Neural progenitor cell (in vitro differentiated cells): ENCODE results near the gene PLEKHA1. TPM values are rescaled to one million over a fixed set of nuclear protein-coding genes. Genes with fewer than 3 reads are reported as not detected.
A peak's percentile ranks its signal among the peaks of the same experiment; 100 is the strongest.

ENCODE experiments used
- DNase-seq: peaks from one replicate; pipeline ENCODE4 v3.0.0-alpha.2; 2016; ENCODE audit warnings: low spot score
- H2AFZ ChIP-seq: fragments of 200-600 bp; sonication (generic); replicated peaks from 2 replicates; pipeline ENCODE4 v1.6.1; 2016; ENCODE audit warnings: antibody characterized with exemption
- H3F3A ChIP-seq: fragments of 200-600 bp; sonication (generic); 2 replicates; pipeline ENCODE4 v1.6.1; 2016; ENCODE audit warnings: antibody characterized with exemption, low read depth
- H3K27ac ChIP-seq: fragments of 200-600 bp; sonication (generic); 2 replicates; pipeline ENCODE4 v1.5.1; 2016; ENCODE audit warnings: mild to moderate bottlenecking
- H3K27me3 ChIP-seq: fragments of 200-600 bp; sonication (generic); 2 replicates; pipeline ENCODE4 v1.6.1; 2016; ENCODE audit warnings: mild to moderate bottlenecking, moderate library complexity
- H3K36me3 ChIP-seq: fragments of 200-600 bp; sonication (generic); 2 replicates; pipeline ENCODE4 v1.5.1; 2016
- H3K4me1 ChIP-seq: fragments of 200-600 bp; sonication (generic); 2 replicates; pipeline ENCODE4 v1.6.1; 2016; ENCODE audit warnings: mixed run types
- H3K4me2 ChIP-seq: fragments of 200-600 bp; sonication (generic); 2 replicates; pipeline ENCODE4 v1.6.1; 2016
- H3K4me3 ChIP-seq: fragments of 200-600 bp; sonication (generic); 2 replicates; pipeline ENCODE4 v1.5.1; 2016
- H3K79me2 ChIP-seq: fragments of 200-600 bp; sonication (generic); 2 replicates; pipeline ENCODE4 v1.6.1; 2016; ENCODE audit warnings: low read depth
- H3K9ac ChIP-seq: fragments of 200-600 bp; sonication (generic); 2 replicates; pipeline ENCODE4 v1.6.1; 2016
- H3K9me3 ChIP-seq: fragments of 200-600 bp; sonication (generic); 2 replicates; pipeline ENCODE4 v1.5.1; 2016; ENCODE audit warnings: low read depth
- H4K20me1 ChIP-seq: fragments of 200-600 bp; sonication (generic); 2 replicates; pipeline ENCODE4 v1.6.1; 2016; ENCODE audit warnings: low read depth
- H3K27ac Mint-ChIP-seq: 3 replicates; pipeline ENCODE4 v1.8.0; 2021; ENCODE audit warnings: mixed read lengths
- H3K27me3 Mint-ChIP-seq: 2 replicates; pipeline ENCODE4 v1.8.0; 2022; ENCODE audit warnings: low read depth, mild to moderate bottlenecking, inconsistent platforms, moderate library complexity, mixed read lengths; ENCODE audit not compliant: insufficient read depth
- H3K36me3 Mint-ChIP-seq: 3 replicates; pipeline ENCODE4 v1.8.0; 2021; ENCODE audit warnings: mixed read lengths
- H3K4me1 Mint-ChIP-seq: 3 replicates; pipeline ENCODE4 v1.8.0; 2021; ENCODE audit warnings: mixed read lengths
- H3K4me3 Mint-ChIP-seq: 3 replicates; pipeline ENCODE4 v1.8.0; 2021; ENCODE audit warnings: mild to moderate bottlenecking, moderate library complexity, mixed read lengths
- H3K9me3 Mint-ChIP-seq: 3 replicates; pipeline ENCODE4 v1.8.0; 2020; ENCODE audit warnings: mixed read lengths
- CTCF ChIP-seq: fragments of 200-600 bp; sonication (generic); IDR thresholded peaks from 2 replicates; pipeline ENCODE4 v1.5.1; 2017; ENCODE audit warnings: antibody characterized with exemption, mild to moderate bottlenecking
- EZH2 ChIP-seq: fragments of 200-600 bp; sonication (generic); IDR thresholded peaks from 2 replicates; pipeline ENCODE4 v1.6.1; 2017; ENCODE audit warnings: antibody characterized with exemption, mild to moderate bottlenecking, moderate library complexity
- EZH2phosphoT487 ChIP-seq: fragments of 200-600 bp; sonication (generic); IDR thresholded peaks from 2 replicates; pipeline ENCODE4 v1.6.1; 2017; ENCODE audit warnings: antibody characterized with exemption
- total RNA-seq: library from RNA; depleted of rRNA; stranded (reverse); fragments of >200 nt; gene quantifications from 2 replicates; pipeline ENCODE4 v1.2.3, GENCODE V29; 2015; ENCODE audit warnings: low replicate concordance

PLEKHA1 gene
- total RNA-seq, 1 donor from 2014 or later = 79.1 TPM

DNA sequence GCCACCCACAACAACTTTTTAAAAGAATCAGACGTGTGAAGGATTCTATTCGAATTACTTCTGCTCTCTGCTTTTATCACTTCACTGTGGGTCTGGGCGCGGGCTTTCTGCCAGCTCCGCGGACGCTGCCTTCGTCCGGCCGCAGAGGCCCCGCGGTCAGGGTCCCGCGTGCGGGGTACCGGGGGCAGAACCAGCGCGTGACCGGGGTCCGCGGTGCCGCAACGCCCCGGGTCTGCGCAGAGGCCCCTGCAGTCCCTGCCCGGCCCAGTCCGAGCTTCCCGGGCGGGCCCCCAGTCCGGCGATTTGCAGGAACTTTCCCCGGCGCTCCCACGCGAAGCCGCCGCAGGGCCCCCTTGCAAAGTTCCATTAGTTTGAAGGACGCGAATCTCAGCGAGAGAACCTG, 86.4 kb downstream of the PLEKHA1 start:
- peak overlapping the region; percentile 97 for H3K4me2 ChIP-seq
- Mint-ChIP-seq H3K27me3 (peaks cover 40% of the 10 kb centered on the region), H3K4me3 (peak overlapping the region; percentile 81), H3K4me1 (peaks cover 29% of the 10 kb centered on the region), H3K36me3 (peaks cover 4% of the 10 kb centered on the region), H3K27ac (no peak overlapping the region), H3K9me3 (no peaks in the 10 kb centered on the region)
- peak; percentile 54 for TF ChIP-seq EZH2
- no peak for TF ChIP-seq CTCF
- peak; percentile 70 for TF ChIP-seq EZH2phosphoT487
- peaks cover 11% of the 10 kb centered on the region for H4K20me1 ChIP-seq
- H3K27ac ChIP-seq = no peak overlapping the region
- H3K4me1 ChIP-seq = peaks cover 15% of the 10 kb centered on the region
- H3K4me3 ChIP-seq = peak overlapping the region; percentile 62
- no peaks in the 10 kb centered on the region for H3K79me2 ChIP-seq
- peak overlapping the region; percentile 97 for H2AFZ ChIP-seq
- H3F3A ChIP-seq = peaks cover 8% of the 10 kb centered on the region
- no peak overlapping the region for H3K9ac ChIP-seq
- no peaks in the 10 kb centered on the region for H3K9me3 ChIP-seq
- H3K27me3 ChIP-seq = peaks cover 82% of the 10 kb centered on the region
- H3K36me3 ChIP-seq = no peaks in the 10 kb centered on the region
- no peak for DNase-seq

DNA sequence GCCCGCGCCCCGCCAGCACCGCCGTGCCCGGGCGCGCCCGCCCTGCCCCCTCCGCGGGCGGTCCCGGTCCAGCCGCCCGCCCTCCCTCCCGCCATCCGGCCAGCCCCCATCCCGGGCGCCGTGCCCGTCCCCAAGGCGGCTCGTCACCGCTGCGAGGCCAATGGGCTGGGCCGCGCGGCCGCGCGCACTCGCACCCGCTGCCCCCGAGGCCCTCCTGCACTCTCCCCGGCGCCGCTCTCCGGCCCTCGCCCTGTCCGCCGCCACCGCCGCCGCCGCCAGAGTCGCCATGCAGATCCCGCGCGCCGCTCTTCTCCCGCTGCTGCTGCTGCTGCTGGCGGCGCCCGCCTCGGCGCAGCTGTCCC, 86.8 kb downstream of the PLEKHA1 start, which contains the start of gene HTRA1:
Gene HTRA1 (plus strand): TSS at position 187 of the 362 bp plus-strand sequence. CDS start 100 bp downstream, at position 287.
- Mint-ChIP-seq H3K9me3 (no peaks in the 10 kb centered on the region), H3K27ac (no peak within 1 kb of the TSS), H3K4me3 (peak within 1 kb of the TSS; percentile 89), H3K36me3 (peaks cover 4% of the 10 kb centered on the region), H3K27me3 (peaks cover 40% of the 10 kb centered on the region), H3K4me1 (peaks cover 29% of the 10 kb centered on the region)
- H3K4me3 ChIP-seq = peak within 1 kb of the TSS; percentile 62
- H4K20me1 ChIP-seq = peaks cover 11% of the 10 kb centered on the region
- H3K79me2 ChIP-seq = no peaks in the 10 kb centered on the region
- H3K4me1 ChIP-seq = peaks cover 15% of the 10 kb centered on the region
- H3K9me3 ChIP-seq = no peaks in the 10 kb centered on the region
- no peak for TF ChIP-seq EZH2phosphoT487
- TF ChIP-seq EZH2 = no peak
- TF ChIP-seq CTCF = no peak
- no peak within 1 kb of the TSS for H3K9ac ChIP-seq
- peak; percentile 89 for DNase-seq
- H3F3A ChIP-seq = peaks cover 8% of the 10 kb centered on the region
- peak within 1 kb of the TSS; percentile 97 for H3K4me2 ChIP-seq
- H2AFZ ChIP-seq = peak within 1 kb of the TSS; percentile 97
- H3K36me3 ChIP-seq = no peaks in the 10 kb centered on the region
- H3K27ac ChIP-seq = no peak within 1 kb of the TSS
- H3K27me3 ChIP-seq = peaks cover 86% of the 10 kb centered on the region

DNA sequence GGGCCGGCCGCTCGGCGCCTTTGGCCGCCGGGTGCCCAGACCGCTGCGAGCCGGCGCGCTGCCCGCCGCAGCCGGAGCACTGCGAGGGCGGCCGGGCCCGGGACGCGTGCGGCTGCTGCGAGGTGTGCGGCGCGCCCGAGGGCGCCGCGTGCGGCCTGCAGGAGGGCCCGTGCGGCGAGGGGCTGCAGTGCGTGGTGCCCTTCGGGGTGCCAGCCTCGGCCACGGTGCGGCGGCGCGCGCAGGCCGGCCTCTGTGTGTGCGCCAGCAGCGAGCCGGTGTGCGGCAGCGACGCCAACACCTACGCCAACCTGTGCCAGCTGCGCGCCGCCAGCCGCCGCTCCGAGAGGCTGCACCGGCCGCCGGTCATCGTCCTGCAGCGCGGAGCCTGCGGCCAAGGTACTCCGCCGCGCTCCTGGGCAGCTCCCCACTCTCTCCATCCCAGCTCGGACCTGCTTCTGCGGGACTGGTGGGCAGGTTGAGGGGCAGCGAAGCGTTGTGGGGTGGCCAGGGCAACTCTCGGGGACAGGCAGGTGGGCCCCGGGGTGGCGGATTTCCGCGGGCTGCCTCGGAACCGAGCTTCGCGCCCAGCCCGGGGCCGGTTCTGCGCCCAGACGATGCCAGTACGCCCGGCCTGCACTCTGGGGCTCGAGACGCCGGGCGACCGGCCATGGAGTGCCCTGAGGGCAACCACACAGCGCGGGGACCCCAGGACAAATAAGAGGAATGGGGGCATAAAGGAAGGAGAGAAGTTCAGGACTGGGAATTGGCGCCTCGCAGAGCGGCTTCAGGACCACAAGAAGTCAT, 87.4 kb downstream of the PLEKHA1 start:
- peak; percentile 66 for DNase-seq

More for the DNA sequence above, 87.4 kb downstream of the PLEKHA1 start:
- H3K4me1 ChIP-seq = peaks cover 15% of the 10 kb centered on the region
- peak overlapping the region; percentile 62 for H3K4me3 ChIP-seq
- H3K27ac Mint-ChIP-seq = no peak overlapping the region
- peaks cover 11% of the 10 kb centered on the region for H4K20me1 ChIP-seq
- no peaks in the 10 kb centered on the region for H3K36me3 ChIP-seq
- peaks cover 8% of the 10 kb centered on the region for H3F3A ChIP-seq
- peak overlapping the region; percentile 59 for H2AFZ ChIP-seq
- H3K9ac ChIP-seq = no peak overlapping the region
- H3K79me2 ChIP-seq = no peaks in the 10 kb centered on the region
- no peaks in the 10 kb centered on the region for H3K9me3 ChIP-seq
- TF ChIP-seq EZH2 (no peak), EZH2phosphoT487 (peak; percentile 95)
- H3K27me3 ChIP-seq = peaks cover 92% of the 10 kb centered on the region
- peak overlapping the region; percentile 97 for H3K4me2 ChIP-seq
- H3K27me3 Mint-ChIP-seq = peaks cover 37% of the 10 kb centered on the region
- peaks cover 29% of the 10 kb centered on the region for H3K4me1 Mint-ChIP-seq
- no peaks in the 10 kb centered on the region for H3K9me3 Mint-ChIP-seq
- H3K27ac ChIP-seq = no peak overlapping the region
- H3K36me3 Mint-ChIP-seq = peaks cover 4% of the 10 kb centered on the region
- H3K4me3 Mint-ChIP-seq = peak overlapping the region; percentile 89
